HepG2 (cell line): ENCODE measurements around the gene CDH23.

Experiments
- ASH2L ChIP-seq: fragments of 300-600, 200-600 bp; sonication (generic); IDR thresholded peaks from 2 replicates; pipeline ENCODE4 v1.7.0; 2017; ENCODE audit warnings: low read depth, mild to moderate bottlenecking, moderate library complexity, mixed read lengths, low read length; ENCODE audit not compliant: insufficient read length
- CTCF ChIP-seq: sonication (generic); formaldehyde crosslinking; IDR thresholded peaks from 2 replicates; pipeline ENCODE4 v1.5.0; 2020; ENCODE audit warnings: mild to moderate bottlenecking, missing genetic modification reagents, moderate library complexity
- MAFK ChIP-seq, 2 experiments: IDR thresholded peaks in 1 of 2; conservative IDR thresholded peaks in 1 of 2; 2 replicates each; pipeline ENCODE4 v1.6.1; 2011; ENCODE audit warnings: improper control_type of control experiment in 2 of 2, low read length in 2 of 2
- NR1H2 ChIP-seq: sonication (generic); formaldehyde crosslinking; IDR thresholded peaks from 2 replicates; pipeline ENCODE4 v1.8.1; 2022; ENCODE audit warnings: low read depth, missing genetic modification reagents, borderline replicate concordance
- POLR2A ChIP-seq, 2 experiments: IDR thresholded peaks; 2 replicates each; pipeline ENCODE4 v1.6.1; 2011; ENCODE audit warnings: low read depth in 2 of 2, low read length in 2 of 2, mild to moderate bottlenecking in 1 of 2, moderate library complexity in 1 of 2; ENCODE audit not compliant: insufficient read depth in 1 of 2
- SKI ChIP-seq: fragments of 450-650 bp; IDR thresholded peaks from one replicate; pipeline ENCODE4 v1.6.1; 2018; ENCODE audit warnings: mild to moderate bottlenecking; ENCODE audit not compliant: partially characterized antibody
- SNRNP70 ChIP-seq: fragments of 200-400 bp; formaldehyde crosslinking; IDR thresholded peaks from 2 replicates; pipeline ENCODE4 v1.6.1; 2017; ENCODE audit warnings: mild to moderate bottlenecking, low read depth, low read length, moderate library complexity
- TF ChIP-seq, protein P1 (sequence below): sonication (generic); formaldehyde crosslinking; IDR thresholded peaks from 2 replicates; pipeline ENCODE4 v1.8.0; 2022; ENCODE audit warnings: missing genetic modification reagents, low read depth, mild to moderate bottlenecking, borderline replicate concordance

DNA sequence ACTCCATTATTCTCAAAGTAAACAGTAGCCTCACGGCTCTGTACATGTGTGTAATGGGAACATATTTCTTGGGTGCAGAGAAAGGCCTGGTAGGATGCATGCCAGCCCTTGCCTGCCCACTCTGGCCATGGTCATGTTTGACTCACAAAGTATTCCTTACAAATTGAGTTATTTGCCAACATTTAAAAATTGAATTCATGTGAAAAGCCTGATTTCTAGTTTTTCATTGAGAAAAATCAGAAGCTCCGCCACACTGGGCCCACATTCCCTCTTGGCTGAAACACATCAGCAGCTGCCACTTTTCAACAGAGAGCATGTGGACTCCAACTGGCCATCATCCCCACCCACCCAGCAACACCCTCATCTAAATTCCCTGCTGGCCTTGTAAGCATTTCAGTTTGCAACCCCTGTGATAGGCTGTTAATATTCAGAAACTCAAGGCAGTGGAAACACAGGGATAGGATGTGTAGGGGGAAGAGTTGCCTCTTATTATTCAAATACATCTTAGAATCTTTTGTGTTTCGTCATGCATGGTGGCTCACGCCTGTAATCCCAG lies 40.9 kb downstream of the CDH23 start:
- TF ChIP-seq SKI (no peak), POLR2A (IDR thresholded peaks at IDR 0.05; ENCODE audit: insufficient read depth in 1 of 2, low read depth in 2 of 2, low read length in 2 of 2) (no peak), NR1H2 (no peak), ASH2L (no peak), CTCF (CRISPR knock-in tag) (no peak), SNRNP70 (no peak), MAFK (conservative IDR thresholded peaks at IDR 0.05 in 1 of 2, IDR thresholded peaks at IDR 0.05 in 1 of 2; ENCODE audit: low read length in 2 of 2) (no peak)
- TF ChIP-seq, protein P1, sequence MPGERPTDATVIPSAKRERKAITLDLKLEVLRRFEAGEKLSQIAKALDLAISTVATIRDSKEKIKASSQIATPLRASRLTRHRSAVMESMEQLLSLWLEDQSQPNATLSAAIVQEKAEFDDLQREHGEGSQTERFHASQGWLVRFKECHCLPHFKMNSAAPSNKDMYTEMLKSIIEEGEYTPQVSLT (CRISPR knock-in tag) = no peak
